Memory B cell (primary cell): Measurements from ENCODE around the gene GSS.
"Not testable (repeated sequence)": the region's sequence is repeated elsewhere in the genome, so short reads cannot be mapped to it uniquely, and the experiment has no call there.

Source experiments
- ATAC-seq: fragments of 150-1000 bp; cut with Tn5 transposase; 2 replicates; pipeline ENCODE4 v1.10.0; 2021; ENCODE audit warnings: low read depth, mild to moderate bottlenecking, moderate library complexity
- DNase-seq, 2 donors: peaks; one replicate each; pipeline ENCODE4 v3.0.0; 2022; ENCODE audit warnings: low spot score in 2 of 2
- H3K27ac Mint-ChIP-seq: one replicate; pipeline ENCODE4 v1.8.0; 2022; ENCODE audit warnings: mild to moderate bottlenecking, moderate library complexity, mixed read lengths
- H3K27me3 Mint-ChIP-seq: one replicate; pipeline ENCODE4 v1.8.0; 2022; ENCODE audit warnings: mixed read lengths
- H3K36me3 Mint-ChIP-seq: one replicate; pipeline ENCODE4 v1.8.0; 2022; ENCODE audit warnings: mild to moderate bottlenecking, mixed read lengths
- H3K4me1 Mint-ChIP-seq: one replicate; pipeline ENCODE4 v1.8.0; 2022; ENCODE audit warnings: mixed read lengths
- H3K4me3 Mint-ChIP-seq: one replicate; pipeline ENCODE4 v1.8.0; 2022; ENCODE audit warnings: mild to moderate bottlenecking, moderate library complexity, mixed read lengths
- H3K9me3 Mint-ChIP-seq: one replicate; pipeline ENCODE4 v1.8.0; 2022; ENCODE audit warnings: mixed read lengths

The GSS gene

DNA sequence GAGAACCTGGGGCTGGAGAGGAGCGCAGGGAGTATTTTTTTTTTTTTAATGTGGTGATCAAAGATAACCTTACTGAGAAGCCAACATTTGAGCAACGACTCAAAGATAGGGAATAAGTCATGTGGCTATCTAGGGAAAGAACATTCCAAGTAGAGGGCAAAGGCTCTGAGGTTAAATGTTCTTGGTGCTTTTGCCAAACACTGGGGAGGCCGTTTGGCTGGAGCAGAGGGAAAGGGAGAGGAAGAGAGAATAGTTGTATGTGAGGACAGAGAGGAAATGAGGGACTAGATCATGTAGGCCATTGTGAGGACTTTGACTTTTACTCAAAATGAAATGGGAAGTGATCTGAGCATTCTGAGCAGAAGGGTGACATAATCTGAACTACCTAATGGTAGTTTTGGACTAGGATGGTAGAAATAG lies 51.4 kb downstream of the GSS start:
- DNase-seq (no peak), ATAC-seq (no peak)
- Mint-ChIP-seq H3K9me3 (no peaks in the 10 kb centered on the region), H3K27me3 (no peaks in the 10 kb centered on the region), H3K4me3 (no peak overlapping the region), H3K27ac (no peak overlapping the region), H3K36me3 (peaks cover 2% of the 10 kb centered on the region), H3K4me1 (no peaks in the 10 kb centered on the region)

DNA sequence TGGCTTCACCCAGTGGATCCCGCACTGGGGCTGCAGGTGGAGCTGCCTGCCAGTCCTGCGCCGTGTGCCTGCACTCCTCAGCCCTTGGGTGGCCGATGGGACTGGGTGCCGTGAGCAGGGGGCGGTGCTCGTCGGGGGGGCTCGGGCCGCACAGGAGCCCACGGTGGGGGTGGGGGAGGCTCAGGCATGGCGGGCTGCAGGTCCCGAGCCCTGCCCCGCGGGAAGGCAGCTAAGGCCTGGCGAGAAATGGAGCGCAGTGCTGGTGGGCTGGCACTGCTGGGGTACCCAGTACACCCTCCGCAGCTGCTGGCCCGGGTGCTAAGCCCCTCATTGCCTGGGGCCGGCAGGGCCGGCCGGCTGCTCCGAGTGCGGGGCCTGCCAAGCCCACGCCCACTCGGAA lies 56.9 kb downstream of the GSS start:
- not testable (repeated sequence) for ATAC-seq, H3K9me3 Mint-ChIP-seq, H3K36me3 Mint-ChIP-seq, DNase-seq, H3K4me1 Mint-ChIP-seq, H3K4me3 Mint-ChIP-seq, H3K27ac Mint-ChIP-seq, H3K27me3 Mint-ChIP-seq

DNA sequence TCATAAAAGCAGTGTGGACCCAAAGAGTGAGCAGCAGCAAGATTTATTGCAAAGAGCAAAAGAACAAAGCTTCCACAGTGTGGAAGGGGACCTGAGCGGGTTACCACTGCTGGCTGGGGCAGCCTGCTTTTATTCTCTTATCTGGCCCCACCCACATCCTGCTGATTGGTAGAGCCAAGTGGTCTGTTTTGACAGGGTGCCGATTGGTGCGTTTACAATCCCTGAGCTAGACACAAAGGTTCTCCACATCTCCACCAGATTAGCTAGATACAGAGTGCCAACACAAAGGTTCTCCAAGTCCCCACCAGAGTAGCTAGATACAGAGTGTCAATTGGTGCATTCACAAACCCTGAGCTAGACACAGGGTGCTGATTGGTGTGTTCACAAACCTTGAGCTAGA lies 57.5 kb downstream of the GSS start:
- not testable (repeated sequence) for H3K27me3 Mint-ChIP-seq, ATAC-seq, H3K36me3 Mint-ChIP-seq, H3K27ac Mint-ChIP-seq, H3K4me1 Mint-ChIP-seq, H3K4me3 Mint-ChIP-seq, DNase-seq, H3K9me3 Mint-ChIP-seq

DNA sequence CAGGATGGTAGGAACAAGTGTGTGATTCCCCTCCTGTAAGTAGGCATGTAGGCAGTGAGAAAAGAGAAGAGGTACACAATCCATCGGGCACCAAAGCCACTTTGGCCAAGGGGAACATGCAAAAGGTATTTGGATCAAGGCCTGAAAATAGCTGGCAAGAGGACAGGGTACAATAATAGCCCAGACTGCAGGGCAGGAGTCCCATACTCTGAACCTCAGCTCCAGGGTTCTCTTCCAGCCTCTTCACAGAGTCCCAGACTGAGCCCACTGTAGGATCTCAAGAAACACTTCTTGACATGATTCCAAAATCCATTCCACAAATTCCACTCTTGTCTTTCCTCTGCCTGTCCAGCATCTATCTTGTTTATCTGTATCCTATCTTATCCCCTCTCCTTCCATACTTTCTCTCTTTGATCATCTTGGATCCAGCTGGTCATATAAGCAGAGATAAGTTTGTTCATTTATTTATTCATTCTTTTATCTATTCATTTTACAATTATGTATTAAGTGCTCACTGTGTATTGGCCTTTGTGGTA lies 59.5 kb downstream of the GSS start:
- no peak for DNase-seq
- Mint-ChIP-seq H3K9me3 (no peaks in the 10 kb centered on the region), H3K36me3 (peaks cover 2% of the 10 kb centered on the region), H3K27me3 (no peaks in the 10 kb centered on the region), H3K27ac (no peak overlapping the region), H3K4me1 (peaks cover 2% of the 10 kb centered on the region), H3K4me3 (no peak overlapping the region)
- ATAC-seq = no peak

DNA sequence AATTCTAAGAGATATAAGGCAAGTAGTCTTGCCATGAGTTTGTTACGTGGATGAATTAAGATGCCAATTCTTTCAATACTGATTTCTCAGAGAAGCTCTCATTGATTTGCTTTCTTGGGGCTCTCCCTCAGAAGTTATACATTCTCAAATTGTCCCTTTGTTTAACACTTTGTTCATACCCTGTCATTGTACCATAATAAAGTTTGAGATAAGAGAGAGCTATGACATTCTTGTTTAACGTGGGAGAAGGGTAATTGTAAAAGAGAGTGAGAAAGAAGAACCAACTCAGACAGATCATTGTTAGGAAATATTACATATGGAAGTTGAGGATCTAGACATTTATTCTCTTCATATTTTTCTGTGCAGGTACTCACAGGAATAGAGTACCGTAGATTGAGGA lies 60.1 kb downstream of the GSS start:
- Mint-ChIP-seq H3K36me3 (peaks cover 1% of the 10 kb centered on the region), H3K27me3 (no peaks in the 10 kb centered on the region)
- ATAC-seq = no peak

DNA sequence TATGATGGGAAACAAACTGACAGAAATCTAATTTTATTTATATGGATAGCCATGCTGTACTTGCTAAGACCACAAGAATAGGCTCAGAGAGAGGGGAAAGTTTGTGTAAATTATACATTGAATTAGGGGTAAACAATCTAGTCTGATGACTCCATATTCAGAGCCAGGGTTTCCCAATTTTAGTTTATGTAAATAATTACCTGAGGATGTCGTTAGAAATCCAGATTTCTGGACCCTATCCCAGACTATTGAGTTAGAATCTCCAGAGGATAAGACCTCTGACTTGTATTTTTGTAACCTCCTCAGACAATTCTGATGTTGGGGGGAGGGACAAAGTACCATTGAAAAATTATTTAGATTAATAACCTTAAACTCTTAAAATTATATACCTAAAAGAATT lies 60.9 kb downstream of the GSS start:
- Mint-ChIP-seq H3K9me3 (no peaks in the 10 kb centered on the region), H3K4me1 (peaks cover 2% of the 10 kb centered on the region), H3K27me3 (no peaks in the 10 kb centered on the region), H3K4me3 (no peak overlapping the region), H3K27ac (no peak overlapping the region), H3K36me3 (peaks cover 2% of the 10 kb centered on the region)
- ATAC-seq = no peak
- no peak for DNase-seq

More for the DNA sequence above, 60.1 kb downstream of the GSS start:
- H3K27ac Mint-ChIP-seq = no peak overlapping the region
- no peak overlapping the region for H3K4me3 Mint-ChIP-seq
- DNase-seq = no peak
- H3K4me1 Mint-ChIP-seq = peaks cover 2% of the 10 kb centered on the region
- no peaks in the 10 kb centered on the region for H3K9me3 Mint-ChIP-seq

DNA sequence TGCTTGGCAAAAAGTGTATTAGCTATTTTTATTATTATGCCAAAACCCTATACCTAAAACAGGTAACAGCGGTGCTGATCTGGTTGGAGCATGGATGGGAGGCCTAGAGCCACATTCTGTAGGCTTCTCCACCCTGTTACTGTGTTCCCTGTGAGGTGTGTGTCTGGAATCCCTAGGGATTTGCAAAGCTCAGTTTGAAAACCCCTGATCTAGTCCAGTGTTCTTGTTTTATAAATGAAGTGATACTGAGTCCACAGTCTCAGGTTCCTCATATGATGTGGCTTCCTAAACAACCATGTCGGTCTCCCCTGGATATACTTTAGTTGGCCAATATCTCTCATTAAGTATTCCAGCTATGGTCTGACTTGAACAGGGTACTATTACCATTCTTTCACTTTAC lies 62.9 kb downstream of the GSS start:
- Mint-ChIP-seq H3K9me3 (no peaks in the 10 kb centered on the region), H3K27me3 (peaks cover 4% of the 10 kb centered on the region), H3K27ac (no peak overlapping the region), H3K4me1 (peaks cover 6% of the 10 kb centered on the region), H3K36me3 (peaks cover 6% of the 10 kb centered on the region), H3K4me3 (no peak overlapping the region)
- DNase-seq (no peak), ATAC-seq (no peak)

DNA sequence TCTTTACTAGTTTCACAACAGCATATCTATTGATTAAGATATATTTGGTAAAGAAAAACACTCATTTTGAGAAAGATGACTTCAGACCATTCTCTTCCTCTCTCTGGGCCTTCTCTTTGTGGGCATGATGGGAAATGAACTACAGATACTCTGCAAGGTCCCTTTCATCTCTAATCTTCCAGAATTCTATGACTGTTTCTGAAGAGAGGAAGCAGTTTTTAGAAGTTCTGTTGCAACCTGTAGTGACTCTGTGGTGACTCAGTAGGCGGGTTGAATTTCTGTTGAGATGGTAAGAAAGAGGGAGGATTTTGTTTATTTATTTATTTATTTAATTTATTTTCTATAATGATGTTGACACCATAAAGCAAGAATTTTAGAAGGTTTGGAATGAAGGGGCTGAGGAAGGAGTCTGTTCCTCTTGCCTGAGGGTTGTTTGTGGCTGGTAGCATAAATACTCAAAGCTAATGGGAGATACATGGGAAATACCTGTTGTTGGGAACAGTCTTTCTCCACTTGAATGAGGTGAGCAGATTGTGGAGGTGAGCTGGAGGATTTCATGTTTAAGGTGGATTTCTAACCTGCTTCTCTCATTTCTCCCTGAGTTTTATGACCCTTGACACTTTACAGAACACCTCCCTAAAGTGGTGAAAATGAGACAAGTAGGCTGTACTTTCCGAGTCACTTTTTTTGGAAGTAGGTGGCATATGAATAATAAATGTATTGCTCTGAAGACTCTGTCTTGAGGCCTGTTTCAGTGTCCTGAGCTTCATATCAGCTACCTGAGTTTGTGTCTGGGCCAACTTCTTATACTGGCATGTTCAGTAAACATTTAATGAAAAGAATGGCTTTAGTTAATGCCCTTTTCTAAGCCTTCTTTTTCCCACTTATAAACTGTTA lies 64.2 kb downstream of the GSS start:
- H3K36me3 Mint-ChIP-seq = peaks cover 8% of the 10 kb centered on the region
- ATAC-seq (no peak), DNase-seq (no peak)
- no peaks in the 10 kb centered on the region for H3K9me3 Mint-ChIP-seq
- H3K27me3 Mint-ChIP-seq = peaks cover 4% of the 10 kb centered on the region
- H3K27ac Mint-ChIP-seq = no peak overlapping the region
- H3K4me3 Mint-ChIP-seq = no peak overlapping the region
- H3K4me1 Mint-ChIP-seq = peaks cover 6% of the 10 kb centered on the region

DNA sequence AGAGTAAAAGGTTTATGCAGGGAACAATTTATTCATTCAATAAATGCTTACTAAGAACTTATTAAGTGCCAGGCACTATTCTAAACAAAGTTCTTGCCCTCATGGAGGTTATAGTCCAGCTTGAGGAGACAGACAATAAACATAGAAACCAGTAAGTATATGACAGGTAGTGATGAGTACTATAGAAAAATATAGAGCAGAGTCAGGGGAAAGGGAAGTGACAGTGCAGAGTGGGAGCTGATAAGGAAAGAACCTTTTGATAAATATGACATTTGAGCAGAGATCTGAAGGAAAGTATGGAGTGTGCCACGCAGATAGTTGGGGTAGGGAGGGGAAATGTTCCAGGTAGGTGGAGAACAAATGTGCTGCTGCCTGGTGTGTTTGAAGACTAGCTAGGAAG lies 67.1 kb downstream of the GSS start:
- Mint-ChIP-seq H3K27ac (no peak overlapping the region), H3K4me1 (peaks cover 6% of the 10 kb centered on the region), H3K4me3 (no peak overlapping the region), H3K36me3 (peaks cover 10% of the 10 kb centered on the region), H3K27me3 (peaks cover 4% of the 10 kb centered on the region), H3K9me3 (no peaks in the 10 kb centered on the region)
- ATAC-seq (no peak), DNase-seq (no peak)

DNA sequence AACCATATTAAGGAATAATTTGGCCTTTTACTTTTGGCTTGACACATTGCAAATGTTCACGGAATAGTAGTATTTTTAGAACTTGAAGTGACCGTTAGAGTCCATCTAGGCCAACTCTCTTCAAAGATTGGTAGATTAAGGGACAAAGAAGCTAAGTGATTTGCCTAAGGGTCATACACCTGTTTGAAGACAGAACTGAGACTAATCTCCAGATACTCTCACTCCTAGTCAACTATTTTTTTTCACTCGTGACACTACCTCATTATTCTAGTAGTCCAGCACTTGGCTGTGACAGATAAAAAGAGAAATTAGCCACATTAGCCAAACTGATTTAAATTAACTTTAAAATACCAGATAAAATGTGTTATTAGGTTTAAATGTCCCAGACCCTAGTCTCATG lies 68.6 kb downstream of the GSS start:
- ATAC-seq (no peak), DNase-seq (no peak)
- peaks cover 12% of the 10 kb centered on the region for H3K36me3 Mint-ChIP-seq
- peaks cover 4% of the 10 kb centered on the region for H3K4me1 Mint-ChIP-seq
- no peak overlapping the region for H3K4me3 Mint-ChIP-seq
- no peaks in the 10 kb centered on the region for H3K9me3 Mint-ChIP-seq
- H3K27me3 Mint-ChIP-seq = peaks cover 4% of the 10 kb centered on the region
- no peak overlapping the region for H3K27ac Mint-ChIP-seq

DNA sequence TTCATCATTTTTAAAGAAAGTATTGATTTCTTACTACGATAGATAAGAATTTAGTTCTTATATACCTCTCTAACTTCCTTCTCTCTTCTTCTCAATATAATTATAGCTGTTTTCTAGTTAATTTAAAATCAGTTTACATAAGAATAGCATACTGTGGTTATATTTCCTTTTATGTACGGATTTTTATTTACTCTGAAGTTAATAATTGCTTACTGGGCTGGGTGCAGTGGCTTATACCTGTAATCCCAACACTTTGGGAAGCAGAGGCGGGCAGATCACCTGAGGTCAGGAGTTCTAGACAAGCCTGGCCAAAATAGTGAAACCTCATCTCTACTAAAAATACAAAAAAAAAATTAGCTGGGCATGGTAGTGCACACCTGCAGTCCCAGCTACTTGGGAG lies 69.5 kb downstream of the GSS start:
- Mint-ChIP-seq H3K4me3 (no peak overlapping the region), H3K9me3 (no peaks in the 10 kb centered on the region), H3K36me3 (peaks cover 12% of the 10 kb centered on the region), H3K27me3 (peaks cover 4% of the 10 kb centered on the region), H3K27ac (no peak overlapping the region), H3K4me1 (peaks cover 4% of the 10 kb centered on the region)
- ATAC-seq (no peak), DNase-seq (no peak)

DNA sequence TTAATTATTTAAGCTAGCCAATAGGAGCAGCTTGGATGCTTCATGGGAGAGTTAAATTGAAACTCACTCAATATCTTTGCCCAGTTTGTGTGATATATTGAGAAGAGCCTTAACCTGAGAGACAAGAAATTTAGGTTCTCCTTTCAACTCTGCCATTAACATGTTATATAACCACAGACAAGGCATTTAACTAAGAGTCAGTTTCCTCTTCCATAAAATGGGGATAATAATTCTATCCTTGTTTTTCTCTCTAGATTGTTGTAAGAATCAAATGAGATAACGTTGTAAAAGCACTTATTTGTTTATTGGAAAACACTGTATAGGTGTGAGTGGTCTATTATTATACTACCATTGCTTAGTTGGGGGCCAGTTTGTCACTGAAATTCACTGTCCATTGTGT lies 71.3 kb downstream of the GSS start:
- no peak for DNase-seq
- no peak overlapping the region for H3K4me3 Mint-ChIP-seq
- peaks cover 4% of the 10 kb centered on the region for H3K27me3 Mint-ChIP-seq
- peaks cover 4% of the 10 kb centered on the region for H3K4me1 Mint-ChIP-seq
- peaks cover 10% of the 10 kb centered on the region for H3K36me3 Mint-ChIP-seq
- no peak overlapping the region for H3K27ac Mint-ChIP-seq
- H3K9me3 Mint-ChIP-seq = no peaks in the 10 kb centered on the region
- no peak for ATAC-seq

DNA sequence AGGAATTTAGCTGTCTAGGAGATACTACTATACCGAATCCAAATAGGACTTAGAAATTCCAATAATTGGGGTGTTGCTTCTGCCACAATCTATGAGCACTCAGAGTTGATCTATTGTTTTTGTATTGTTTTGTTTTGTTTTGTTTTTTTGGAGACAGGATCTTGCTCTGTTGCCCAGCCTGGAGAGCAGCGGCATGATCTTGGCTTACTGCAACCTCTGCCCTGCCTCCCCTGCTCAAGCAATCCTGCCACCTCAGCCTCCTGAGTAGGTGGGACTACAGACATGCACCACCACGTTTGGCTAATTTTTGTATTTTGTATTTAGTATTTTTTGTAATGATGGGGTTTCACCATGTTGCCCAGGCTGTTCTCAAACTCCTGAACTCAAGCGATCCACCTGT lies 71.8 kb downstream of the GSS start:
- no peak overlapping the region for H3K4me3 Mint-ChIP-seq
- DNase-seq (no peak), ATAC-seq (no peak)
- peaks cover 10% of the 10 kb centered on the region for H3K36me3 Mint-ChIP-seq
- H3K27ac Mint-ChIP-seq = no peak overlapping the region
- peaks cover 6% of the 10 kb centered on the region for H3K4me1 Mint-ChIP-seq
- peaks cover 4% of the 10 kb centered on the region for H3K27me3 Mint-ChIP-seq
- H3K9me3 Mint-ChIP-seq = no peaks in the 10 kb centered on the region

DNA sequence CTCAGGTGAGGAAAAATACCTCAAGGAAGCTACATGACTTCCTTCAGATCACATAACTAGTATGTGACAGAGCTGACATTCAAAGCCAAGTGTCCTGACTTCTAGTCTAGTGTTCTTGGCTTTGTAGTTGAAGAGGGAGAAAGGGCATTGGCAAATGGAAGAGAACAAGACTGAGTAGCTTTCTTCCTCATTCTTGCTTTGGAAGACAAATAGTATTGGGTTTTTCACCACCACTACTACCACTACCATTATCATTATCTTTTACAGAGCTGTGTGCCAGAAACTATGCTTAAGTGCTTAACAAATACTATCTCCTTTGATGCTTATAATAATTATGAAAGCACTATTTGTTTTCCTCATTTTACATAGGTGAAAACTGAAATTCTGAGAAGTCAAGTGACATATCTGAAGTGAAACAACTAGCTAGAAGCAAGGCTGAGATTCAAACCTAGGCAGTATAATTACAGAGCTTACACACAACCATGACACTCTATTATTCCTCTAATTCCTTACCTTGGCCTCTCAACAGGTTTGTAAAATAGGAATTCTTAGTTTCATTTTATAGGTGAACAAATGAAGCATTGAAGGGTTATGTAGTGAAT lies 72.4 kb downstream of the GSS start:
- no peak overlapping the region for H3K27ac Mint-ChIP-seq
- H3K36me3 Mint-ChIP-seq = peaks cover 6% of the 10 kb centered on the region
- no peaks in the 10 kb centered on the region for H3K27me3 Mint-ChIP-seq
- no peak for ATAC-seq
- peaks cover 2% of the 10 kb centered on the region for H3K4me1 Mint-ChIP-seq
- DNase-seq = no peak
- no peak overlapping the region for H3K4me3 Mint-ChIP-seq
- H3K9me3 Mint-ChIP-seq = no peaks in the 10 kb centered on the region
